Hepatocyte (in vitro differentiated cells): Measurements from ENCODE around the gene BMP6. TPM values are rescaled to one million over a fixed set of nuclear protein-coding genes. Genes with fewer than 3 reads are reported as not detected.
"Not testable (repeated sequence)": the region's sequence is repeated elsewhere in the genome, so short reads cannot be mapped to it uniquely, and the experiment has no call there.

Experiments used
- DNase-seq: peaks from one replicate; pipeline ENCODE4 v3.0.0-alpha.2; 2016; ENCODE audit warnings: low spot score
- H2AFZ ChIP-seq: fragments of 200-600 bp; sonication (generic); 2 replicates; pipeline ENCODE4 v1.6.0; 2016; ENCODE audit warnings: antibody characterized with exemption, mild to moderate bottlenecking
- H3K27ac ChIP-seq: fragments of 200-600 bp; sonication (generic); 2 replicates; pipeline ENCODE4 v1.5.1; 2016; ENCODE audit warnings: mild to moderate bottlenecking
- H3K27me3 ChIP-seq: fragments of 200-600 bp; sonication (generic); 2 replicates; pipeline ENCODE4 v1.6.1; 2016
- H3K36me3 ChIP-seq: fragments of 200-600 bp; sonication (generic); replicated peaks from 2 replicates; pipeline ENCODE4 v1.5.1; 2016; ENCODE audit warnings: low read depth; ENCODE audit not compliant: insufficient read depth
- H3K4me1 ChIP-seq: fragments of 200-600 bp; sonication (generic); 2 replicates; pipeline ENCODE4 v1.5.1; 2016; ENCODE audit warnings: mild to moderate bottlenecking, moderate library complexity; ENCODE audit not compliant: insufficient read depth
- H3K4me2 ChIP-seq: fragments of 200-600 bp; sonication (generic); 2 replicates; pipeline ENCODE4 v1.6.0; 2016
- H3K4me3 ChIP-seq: fragments of 200-600 bp; sonication (generic); 2 replicates; pipeline ENCODE4 v1.5.1; 2016; ENCODE audit warnings: mild to moderate bottlenecking
- H3K79me2 ChIP-seq: fragments of 200-600 bp; sonication (generic); 2 replicates; pipeline ENCODE4 v1.6.0; 2017; ENCODE audit warnings: mild to moderate bottlenecking
- H3K9me2 ChIP-seq: fragments of 200-600 bp; sonication (generic); replicated peaks from 2 replicates; pipeline ENCODE4 v1.6.0; 2017; ENCODE audit warnings: mild to moderate bottlenecking; ENCODE audit not compliant: insufficient read depth
- H3K9me3 ChIP-seq: fragments of 200-600 bp; sonication (generic); 2 replicates; pipeline ENCODE4 v1.5.1; 2016; ENCODE audit warnings: low read depth, mild to moderate bottlenecking
- H4K20me1 ChIP-seq: fragments of 200-600 bp; sonication (generic); 2 replicates; pipeline ENCODE4 v1.6.0; 2016; ENCODE audit warnings: mild to moderate bottlenecking; ENCODE audit not compliant: insufficient read depth, poor library complexity, severe bottlenecking
- CTCF ChIP-seq: fragments of 200-600 bp; sonication (generic); IDR thresholded peaks from 2 replicates; pipeline ENCODE4 v1.5.1; 2016; ENCODE audit warnings: antibody characterized with exemption, mild to moderate bottlenecking; ENCODE audit not compliant: poor library complexity
- EZH2 ChIP-seq: fragments of 200-600 bp; sonication (generic); IDR thresholded peaks from 2 replicates; pipeline ENCODE4 v1.6.1; 2016; ENCODE audit warnings: antibody characterized with exemption, mild to moderate bottlenecking, borderline replicate concordance
- EZH2phosphoT487 ChIP-seq: fragments of 200-600 bp; sonication (generic); IDR thresholded peaks from one replicate; pipeline ENCODE4 v1.6.1; 2018; ENCODE audit warnings: antibody characterized with exemption, mild to moderate bottlenecking, low read depth, moderate library complexity; ENCODE audit not compliant: unreplicated experiment, severe bottlenecking
- WGBS: methylation state at CpG from one replicate; pipeline ENCODE4 v1.1.6; 2016; ENCODE audit warnings: low lambda C conversion rate; ENCODE audit errors: missing lambda C conversion rate; 5-methylcytosine and 5-hydroxymethylcytosine counted together
- polyA plus RNA-seq: library from polyadenylated mRNA; unstranded; fragments of >200 nt; fragmentation: Nextera tagmentation; extraction: Ambion mirVana; gene quantifications from 2 replicates; pipeline ENCODE4 v1.2.1, GENCODE V29; 2016
- total RNA-seq: library from RNA; depleted of rRNA; stranded (reverse); fragments of >200 nt; gene quantifications from 2 replicates; pipeline ENCODE4 v1.2.3, GENCODE V29; 2014

Gene BMP6
- total and polyA plus RNA-seq, 2 experiments from 2014 or later = 4.0 to 4.3 TPM

DNA sequence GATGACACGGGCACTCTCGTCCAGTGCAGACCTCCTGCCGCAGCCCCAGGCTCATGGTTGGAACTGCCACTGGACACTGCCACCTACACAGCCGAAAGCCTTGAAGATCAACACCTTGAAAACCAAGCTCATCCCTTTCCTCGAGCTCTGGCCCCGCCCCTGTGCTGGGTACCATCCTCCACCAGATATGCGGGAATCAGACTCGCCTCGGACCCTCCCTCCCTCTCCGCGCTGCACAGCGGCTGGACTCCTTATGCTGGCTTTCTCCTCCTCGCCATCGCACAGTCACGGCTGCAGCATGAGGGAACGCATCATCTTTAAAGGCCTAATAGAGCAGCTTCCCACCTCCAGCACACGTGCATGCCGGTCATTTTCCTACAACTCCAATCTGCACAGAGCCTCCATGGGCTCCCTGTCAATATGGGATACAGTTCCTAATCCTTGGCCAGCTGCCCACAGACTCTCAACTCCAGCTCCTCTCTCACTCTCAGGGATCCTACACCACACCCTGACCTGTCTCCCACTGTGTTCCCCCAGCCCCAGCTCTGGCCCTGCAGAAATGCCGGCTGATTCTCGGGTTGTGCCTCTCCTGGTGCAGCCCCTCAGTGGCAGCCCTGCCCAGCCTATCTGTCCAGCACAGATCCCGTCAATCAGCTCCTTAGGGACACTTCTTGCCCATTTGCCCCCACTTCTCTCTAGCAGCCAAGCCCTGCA is 161.5 kb downstream of the BMP6 start:
- H4K20me1 ChIP-seq = no peaks in the 10 kb centered on the region
- 95% methylated on average over 21 of the region's 21 CpGs for WGBS
- H3K79me2 ChIP-seq = no peaks in the 10 kb centered on the region
- no peaks in the 10 kb centered on the region for H3K36me3 ChIP-seq
- no peak overlapping the region for H2AFZ ChIP-seq
- TF ChIP-seq EZH2phosphoT487 (no peak), CTCF (no peak), EZH2 (no peak)
- DNase-seq = no peak
- no peaks in the 10 kb centered on the region for H3K9me3 ChIP-seq
- no peak overlapping the region for H3K27ac ChIP-seq
- H3K4me1 ChIP-seq = no peaks in the 10 kb centered on the region
- H3K9me2 ChIP-seq = no peaks in the 10 kb centered on the region
- no peaks in the 10 kb centered on the region for H3K27me3 ChIP-seq
- H3K4me3 ChIP-seq = no peak overlapping the region
- no peak overlapping the region for H3K4me2 ChIP-seq

DNA sequence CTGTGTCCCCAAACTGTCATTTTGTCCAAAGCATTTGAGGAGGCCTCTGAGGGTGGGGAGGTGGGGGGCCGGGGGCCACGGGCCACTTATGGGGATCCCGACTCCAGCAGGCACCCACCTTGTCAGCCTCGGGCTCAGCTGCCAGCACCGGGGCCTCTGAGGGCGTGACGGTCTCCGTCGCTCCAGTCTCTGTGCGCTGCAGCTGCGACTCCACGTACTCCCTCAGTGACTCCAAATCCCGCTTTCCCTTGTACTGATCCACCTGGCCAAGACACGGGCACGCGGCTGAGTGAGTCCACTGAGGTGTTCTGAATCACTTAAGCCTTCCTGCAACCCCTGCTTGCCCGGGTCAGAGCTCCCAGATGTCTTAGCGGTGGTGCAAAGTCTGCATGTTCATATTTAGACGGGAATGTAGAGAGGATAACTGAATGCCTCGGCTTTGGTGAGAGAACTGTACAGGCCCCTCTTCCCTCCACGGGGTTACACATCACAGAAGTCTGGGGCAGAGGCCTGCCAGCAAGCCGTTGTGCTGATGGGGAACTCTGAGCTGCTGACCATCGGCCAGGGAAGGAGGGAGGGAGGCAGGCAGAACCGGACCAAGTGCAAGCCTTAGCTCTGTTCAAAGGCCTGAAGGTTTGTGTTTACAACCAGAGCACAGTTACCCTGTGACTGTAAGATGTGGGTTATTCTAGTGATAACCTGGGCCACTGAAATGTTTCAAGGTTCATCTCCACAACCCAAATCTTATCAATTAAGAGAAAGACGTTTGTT is 162.9 kb downstream of the BMP6 start:
- 97% methylated on average over 25 of the region's 25 CpGs for WGBS
- Histone ChIP-seq H3K36me3 (no peaks in the 10 kb centered on the region), H3K4me3 (no peak overlapping the region), H3K27me3 (no peaks in the 10 kb centered on the region), H3K9me2 (no peaks in the 10 kb centered on the region), H3K79me2 (no peaks in the 10 kb centered on the region), H3K4me2 (no peak overlapping the region), H3K27ac (no peak overlapping the region), H4K20me1 (no peaks in the 10 kb centered on the region), H3K4me1 (no peaks in the 10 kb centered on the region), H2AFZ (no peak overlapping the region), H3K9me3 (no peaks in the 10 kb centered on the region)
- DNase-seq = no peak
- TF ChIP-seq CTCF (no peak), EZH2phosphoT487 (no peak), EZH2 (no peak)

- Histone ChIP-seq H3K27ac (no peak overlapping the region), H4K20me1 (no peaks in the 10 kb centered on the region), H3K4me3 (no peak overlapping the region), H3K4me1 (no peaks in the 10 kb centered on the region), H3K4me2 (no peak overlapping the region), H3K27me3 (no peaks in the 10 kb centered on the region), H3K9me3 (no peaks in the 10 kb centered on the region), H3K79me2 (no peaks in the 10 kb centered on the region), H3K9me2 (no peaks in the 10 kb centered on the region), H2AFZ (no peak overlapping the region), H3K36me3 (no peaks in the 10 kb centered on the region)
- no peak for DNase-seq
- WGBS = 96% methylated on average over 15 of the region's 15 CpGs
- TF ChIP-seq EZH2 = no peak
Measured at GRCh38 chr6:7891078-7891872, 165.4 kb downstream of the BMP6 start.

DNA sequence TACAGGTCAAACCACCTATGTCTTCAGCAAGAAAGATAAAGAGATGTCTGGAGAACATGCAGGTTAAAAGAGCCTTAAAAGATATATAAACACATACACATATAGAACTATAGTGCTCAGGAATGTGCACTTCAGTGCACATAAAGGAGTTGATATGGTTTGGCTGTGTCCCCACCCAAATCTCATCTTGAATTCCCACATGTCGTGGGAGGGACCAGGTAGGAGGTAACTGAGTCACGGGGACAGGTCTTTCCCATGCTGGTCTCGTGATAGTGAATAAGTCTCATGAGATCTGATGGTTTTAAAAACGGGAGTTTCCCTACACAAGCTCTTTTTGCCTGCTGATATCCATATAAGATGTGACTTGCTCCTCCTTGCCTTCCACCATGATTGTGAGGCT is 166.5 kb downstream of the BMP6 start:
- H3K9me3 ChIP-seq, H3K27ac ChIP-seq, H3K9me2 ChIP-seq, H2AFZ ChIP-seq, H4K20me1 ChIP-seq, H3K4me1 ChIP-seq, DNase-seq, H3K36me3 ChIP-seq, H3K4me3 ChIP-seq, H3K4me2 ChIP-seq, H3K79me2 ChIP-seq, H3K27me3 ChIP-seq: not testable (repeated sequence)
- WGBS = 91% methylated on average over 4 of the region's 4 CpGs
